ENCODE results near the gene PDE11A. TPM values are rescaled to one million over a fixed set of nuclear protein-coding genes. Genes with fewer than 3 reads are reported as not detected.

Gene PDE11A
- total RNA-seq, 4 donors from 2014 or later: 0.12 TPM; not detected in 3

DNA sequence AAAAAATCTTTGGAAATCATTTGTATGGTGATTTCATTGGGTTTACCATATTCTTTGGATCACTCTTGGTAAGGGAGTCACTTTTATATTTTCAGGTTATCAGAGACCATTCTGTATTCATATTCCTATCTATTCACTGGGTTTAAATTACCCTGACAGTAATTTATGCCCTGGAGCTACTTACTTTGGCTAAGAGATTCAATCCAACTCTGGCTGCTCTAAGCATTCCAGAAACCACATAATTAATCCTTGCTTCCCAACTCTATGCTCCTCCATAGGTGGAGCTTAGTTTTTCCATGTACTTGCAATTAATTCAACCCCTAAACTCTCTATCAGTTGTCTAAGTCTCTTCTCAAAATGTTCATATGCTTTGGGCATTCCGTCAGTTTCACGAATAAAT, 343.7 kb downstream of the PDE11A start:
- intact Hi-C loops (cut with DNase I): loop anchor here (10.0 kb wide), 2 partner anchors 244 to 394 kb away; no protein-coding TSS in a partner anchor
- no peak overlapping the region for H3K27ac ChIP-seq
- H3K9me3 ChIP-seq: no peaks in the 10 kb centered on the region
- no peak for DNase-seq
- H3K4me3 ChIP-seq: no peak overlapping the region
- no peak for TF ChIP-seq POLR2A (IDR thresholded peaks at IDR 0.05)
- TF ChIP-seq, protein P1, sequence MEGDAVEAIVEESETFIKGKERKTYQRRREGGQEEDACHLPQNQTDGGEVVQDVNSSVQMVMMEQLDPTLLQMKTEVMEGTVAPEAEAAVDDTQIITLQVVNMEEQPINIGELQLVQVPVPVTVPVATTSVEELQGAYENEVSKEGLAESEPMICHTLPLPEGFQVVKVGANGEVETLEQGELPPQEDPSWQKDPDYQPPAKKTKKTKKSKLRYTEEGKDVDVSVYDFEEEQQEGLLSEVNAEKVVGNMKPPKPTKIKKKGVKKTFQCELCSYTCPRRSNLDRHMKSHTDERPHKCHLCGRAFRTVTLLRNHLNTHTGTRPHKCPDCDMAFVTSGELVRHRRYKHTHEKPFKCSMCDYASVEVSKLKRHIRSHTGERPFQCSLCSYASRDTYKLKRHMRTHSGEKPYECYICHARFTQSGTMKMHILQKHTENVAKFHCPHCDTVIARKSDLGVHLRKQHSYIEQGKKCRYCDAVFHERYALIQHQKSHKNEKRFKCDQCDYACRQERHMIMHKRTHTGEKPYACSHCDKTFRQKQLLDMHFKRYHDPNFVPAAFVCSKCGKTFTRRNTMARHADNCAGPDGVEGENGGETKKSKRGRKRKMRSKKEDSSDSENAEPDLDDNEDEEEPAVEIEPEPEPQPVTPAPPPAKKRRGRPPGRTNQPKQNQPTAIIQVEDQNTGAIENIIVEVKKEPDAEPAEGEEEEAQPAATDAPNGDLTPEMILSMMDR (IDR thresholded peaks at IDR 0.05): no peak
- WGBS, 2 donors: 46 to 68% methylated on average over 2 of the region's 2 CpGs
- H3K4me1 ChIP-seq: no peaks in the 10 kb centered on the region
- no peaks in the 10 kb centered on the region for H3K27me3 ChIP-seq
- H3K36me3 ChIP-seq: no peaks in the 10 kb centered on the region

DNA sequence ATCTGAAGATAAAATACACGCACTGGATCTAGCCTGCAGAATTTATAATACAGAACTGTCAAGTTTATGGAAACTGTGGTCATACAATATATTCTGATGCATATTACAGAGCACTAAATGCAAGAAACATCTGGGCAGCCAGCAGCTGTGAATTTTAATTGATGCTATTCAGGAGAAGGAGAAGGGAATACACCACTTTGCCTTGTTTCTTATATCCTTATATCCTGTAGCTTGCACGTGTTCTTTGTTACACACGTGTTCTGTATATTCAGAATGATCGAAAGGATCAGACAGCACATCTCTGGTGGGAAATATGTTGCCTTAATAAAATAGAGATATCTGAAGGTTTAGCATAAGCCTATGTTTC, 344.2 kb downstream of the PDE11A start:
- TF ChIP-seq, protein P1 (IDR thresholded peaks at IDR 0.05): no peak
- TF ChIP-seq POLR2A (IDR thresholded peaks at IDR 0.05): no peak
- no peak for DNase-seq
- no peaks in the 10 kb centered on the region for H3K4me1 ChIP-seq
- intact Hi-C loops (cut with DNase I): loop anchor here (10.0 kb wide), 2 partner anchors 244 to 394 kb away; no protein-coding TSS in a partner anchor
- H3K4me3 ChIP-seq: no peak overlapping the region
- no peaks in the 10 kb centered on the region for H3K36me3 ChIP-seq
- no peaks in the 10 kb centered on the region for H3K9me3 ChIP-seq
- 72 to 80% methylated on average over 4 of the region's 4 CpGs for WGBS, 2 donors
- no peak overlapping the region for H3K27ac ChIP-seq
- H3K27me3 ChIP-seq: no peaks in the 10 kb centered on the region

DNA sequence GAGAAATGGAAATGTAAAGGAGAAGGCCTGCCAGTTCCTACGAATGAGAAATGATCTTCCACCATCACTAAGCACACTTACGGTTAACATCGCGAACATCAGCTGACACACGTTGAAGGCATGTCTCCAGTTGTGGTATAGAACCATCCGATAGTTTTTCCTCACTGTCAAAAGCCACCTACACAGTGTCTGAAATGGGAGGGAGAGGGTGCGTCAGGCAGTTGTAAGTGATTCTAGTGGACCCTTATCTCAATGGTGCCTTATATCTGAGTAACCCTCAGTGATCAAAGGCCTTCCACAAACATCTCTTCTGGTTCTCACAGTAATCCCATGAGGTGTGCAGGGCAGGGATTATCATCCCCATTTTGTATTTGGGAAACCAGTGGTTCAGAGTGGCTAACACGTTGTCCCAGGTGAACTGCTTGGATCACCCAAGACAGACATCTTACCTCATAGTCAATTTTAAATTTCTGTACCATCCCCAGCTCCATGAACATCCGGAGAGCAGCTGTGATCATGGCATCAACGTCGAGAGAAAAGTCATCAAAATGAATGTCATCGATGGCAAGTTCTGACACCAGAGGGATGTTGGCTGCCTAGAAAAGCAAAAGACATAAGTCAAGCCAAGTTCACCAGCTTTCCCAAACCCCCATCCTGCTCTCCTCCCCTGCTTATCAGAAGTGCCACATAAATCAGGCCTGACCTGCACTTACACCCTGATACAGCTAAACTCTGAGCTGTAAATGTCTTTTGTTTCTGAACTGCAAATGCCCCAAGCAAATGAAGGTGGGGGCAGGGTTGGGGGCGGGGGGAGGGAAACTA, 344.8 kb downstream of the PDE11A start:
- Histone ChIP-seq H3K27ac (no peak overlapping the region), H3K27me3 (no peaks in the 10 kb centered on the region), H3K9me3 (no peaks in the 10 kb centered on the region), H3K4me3 (no peak overlapping the region), H3K36me3 (no peaks in the 10 kb centered on the region), H3K4me1 (no peaks in the 10 kb centered on the region)
- no peak for TF ChIP-seq POLR2A (IDR thresholded peaks at IDR 0.05)
- TF ChIP-seq, protein P1 (IDR thresholded peaks at IDR 0.05): no peak
- 81 to 87% methylated on average over 12 to 13 of the region's 13 CpGs for WGBS, 2 donors
- no peak for DNase-seq
- intact Hi-C loops (cut with DNase I): loop anchor here (10.0 kb wide), 2 partner anchors 243 to 393 kb away; no protein-coding TSS in a partner anchor

DNA sequence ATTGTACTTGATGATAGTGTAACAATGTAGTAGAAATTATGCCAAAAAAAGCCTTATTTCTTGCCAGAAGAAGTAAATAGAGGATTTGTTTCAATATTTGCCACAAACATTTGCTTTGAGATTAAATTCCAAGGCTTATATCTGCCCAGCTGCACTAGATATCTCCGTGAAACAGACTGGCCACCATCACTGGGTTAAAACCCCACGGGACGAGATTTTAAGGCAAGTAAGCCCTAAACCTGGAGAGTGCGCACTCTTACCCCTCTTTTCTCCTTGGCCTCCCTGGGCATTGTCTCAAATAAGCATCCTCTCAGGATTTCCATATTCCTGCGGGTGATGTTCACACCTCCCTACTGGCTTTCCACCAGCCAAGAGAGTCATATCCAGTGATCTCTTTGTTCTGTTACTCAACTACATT, 345.6 kb downstream of the PDE11A start:
- Histone ChIP-seq H3K27ac (no peak overlapping the region), H3K36me3 (no peaks in the 10 kb centered on the region), H3K9me3 (no peaks in the 10 kb centered on the region), H3K4me1 (no peaks in the 10 kb centered on the region), H3K27me3 (no peaks in the 10 kb centered on the region), H3K4me3 (no peak overlapping the region)
- no peak for DNase-seq
- intact Hi-C loops (cut with DNase I): loop anchor here (10.0 kb wide), 2 partner anchors 242 to 392 kb away; no protein-coding TSS in a partner anchor
- TF ChIP-seq, protein P1 (IDR thresholded peaks at IDR 0.05): no peak
- TF ChIP-seq POLR2A (IDR thresholded peaks at IDR 0.05): no peak
- WGBS, 2 donors: 74 to 85% methylated on average over 5 of the region's 5 CpGs

All from esophagus squamous epithelium (tissue), 5 donors.